NCI-H1092 (cell line): ENCODE data around the gene TAF10.
A peak's percentile ranks its signal among the peaks of the same experiment; 100 is the strongest.

Source experiments
- DNase-seq: peaks from one replicate; lab custom pipeline; 2025; lab: John Stamatoyannopoulos, UW

The TAF10 gene

GRCh38 chr11:6623391-6624363 lies 11.7 kb upstream of the TAF10 start:
- no peak for DNase-seq

- DNase-seq, result no peak
These were observed 10.5 kb upstream of the TAF10 start for GRCh38 chr11:6622261-6623171.

GRCh38 chr11:6621711-6622211 lies 9.7 kb upstream of the TAF10 start:
- DNase-seq, result no peak

DNA sequence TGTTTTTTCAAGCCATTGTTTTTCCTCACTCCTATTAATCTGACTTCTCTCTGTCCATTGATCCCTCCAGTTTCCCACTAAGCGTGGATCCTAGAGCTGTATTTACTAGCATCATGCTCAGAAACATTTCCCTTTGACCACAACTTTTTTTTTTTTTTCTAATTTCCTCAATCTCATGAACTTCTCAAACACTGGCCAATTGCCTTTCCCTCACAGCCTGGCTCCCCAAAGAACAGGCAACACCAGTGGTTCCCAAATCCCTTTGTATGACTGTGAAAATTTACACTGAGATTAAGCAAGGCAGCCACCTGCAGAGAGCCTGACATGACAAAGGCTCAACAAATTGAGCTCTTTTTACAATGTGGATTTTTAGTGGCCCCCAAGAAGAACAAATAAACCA lies 8.6 kb upstream of the TAF10 start:
- DNase-seq, result no peak

- DNase-seq, result peak; percentile 92
These were observed 7.2 kb upstream of the TAF10 start, which contains the start of gene TPP1 for GRCh38 chr11:6619004-6619745. Gene TPP1 (minus strand): TSS chr11:6619422. CDS start chr11:6619400, 22 bp downstream.

GRCh38 chr11:6618117-6619003 lies 6.3 kb upstream of the TAF10 start:
- no peak for DNase-seq

GRCh38 chr11:6617315-6617781 lies 5.3 kb upstream of the TAF10 start:
- no peak for DNase-seq

- DNase-seq, result no peak
These were observed 4.7 kb upstream of the TAF10 start for GRCh38 chr11:6616596-6617250.

- no peak for DNase-seq
These were observed 4.0 kb upstream of the TAF10 start for GRCh38 chr11:6615882-6616585.

DNA sequence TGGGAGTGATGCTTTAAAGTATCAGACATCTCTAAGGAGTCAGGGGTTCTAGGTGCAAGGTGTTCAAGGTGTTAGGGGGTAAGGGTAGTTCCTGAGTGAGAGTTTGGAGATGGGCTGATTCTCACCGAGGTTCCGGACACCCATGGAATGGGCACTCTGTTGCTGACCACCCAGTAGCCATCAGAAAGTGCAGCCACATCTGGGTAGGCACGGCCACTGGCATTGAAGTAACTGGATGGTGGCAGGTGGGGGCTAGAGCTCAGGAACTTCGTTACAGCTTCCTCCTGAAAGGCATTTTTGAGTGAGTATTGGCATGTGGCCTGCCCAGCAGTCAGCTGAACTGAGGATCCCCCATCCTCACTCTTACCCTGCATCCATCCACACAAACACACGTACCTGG lies 3.0 kb upstream of the TAF10 start:
- DNase-seq, result no peak

DNA sequence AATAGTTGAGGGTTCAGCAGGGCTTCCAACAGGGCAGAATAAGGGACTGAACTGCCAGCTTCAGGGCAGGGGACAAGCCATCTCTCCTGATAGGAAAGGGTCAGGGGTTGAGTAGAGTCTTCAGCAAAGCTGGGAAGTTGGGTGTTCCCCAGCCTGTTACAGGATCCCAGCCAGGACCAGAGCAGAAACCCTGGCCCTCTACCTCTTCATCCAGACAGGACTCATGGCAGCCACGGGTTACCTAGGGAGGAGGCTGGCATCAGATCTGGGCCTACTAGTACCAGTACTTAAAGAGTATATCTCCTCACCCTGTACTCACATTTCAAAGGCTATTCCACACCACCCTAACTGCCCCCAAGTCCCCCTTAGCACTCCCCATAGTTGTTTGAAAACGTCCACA lies 2.4 kb upstream of the TAF10 start:
- no peak for DNase-seq

DNA sequence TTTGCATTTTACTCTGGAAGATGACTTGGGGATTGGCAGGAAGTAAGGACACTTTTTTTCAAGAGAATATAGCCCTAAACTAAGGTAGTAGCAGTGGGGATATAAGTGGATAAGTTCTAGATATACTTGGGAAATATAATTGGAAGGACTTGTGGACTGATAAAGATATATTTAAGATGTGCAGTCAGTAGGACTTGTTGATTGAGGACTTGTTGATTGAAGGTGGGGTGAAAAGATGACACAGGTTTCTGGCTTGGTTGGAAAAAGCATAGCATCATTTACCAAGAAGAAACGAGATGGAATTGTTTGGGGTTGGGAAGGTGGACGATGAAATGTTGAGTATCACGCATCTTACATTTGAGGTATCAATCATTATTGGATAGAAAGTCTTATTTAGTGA lies 1.5 kb upstream of the TAF10 start:
- no peak for DNase-seq

- no peak for DNase-seq
These were observed 128 bp downstream of the TAF10 start for GRCh38 chr11:6611963-6612212.

- no peak for DNase-seq
These were observed 689 bp downstream of the TAF10 start for GRCh38 chr11:6611092-6611962.

DNA sequence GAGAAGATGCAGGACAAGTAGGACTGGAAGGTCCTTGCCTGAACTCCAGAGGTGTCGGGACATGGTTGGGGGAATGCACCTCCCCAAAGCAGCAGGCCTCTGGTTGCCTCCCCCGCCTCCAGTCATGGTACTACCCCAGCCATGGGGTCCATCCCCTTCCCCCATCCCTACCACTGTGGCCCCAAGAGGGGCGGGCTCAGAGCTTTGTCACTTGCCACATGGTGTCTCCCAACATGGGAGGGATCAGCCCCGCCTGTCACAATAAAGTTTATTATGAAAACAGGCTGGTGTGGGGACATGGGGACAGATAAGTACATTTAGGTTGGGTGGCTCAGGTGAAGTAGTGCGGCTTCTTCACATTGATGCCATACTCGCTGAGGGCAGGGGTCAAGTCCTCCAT lies 1.4 kb downstream of the TAF10 start:
- no peak for DNase-seq

- DNase-seq, result no peak
These were observed 2.5 kb downstream of the TAF10 start for GRCh38 chr11:6609502-6610015.

- no peak for DNase-seq
These were observed 3.1 kb downstream of the TAF10 start for GRCh38 chr11:6608726-6609501.

- no peak for DNase-seq
These were observed 4.0 kb downstream of the TAF10 start for GRCh38 chr11:6608011-6608410.
